Measurements from ENCODE around the gene ZNF488. TPM values are rescaled to one million over a fixed set of nuclear protein-coding genes. Genes with fewer than 3 reads are reported as not detected.

The ZNF488 gene
- total RNA-seq, 2 experiments from 2014 or later, result not detected

DNA sequence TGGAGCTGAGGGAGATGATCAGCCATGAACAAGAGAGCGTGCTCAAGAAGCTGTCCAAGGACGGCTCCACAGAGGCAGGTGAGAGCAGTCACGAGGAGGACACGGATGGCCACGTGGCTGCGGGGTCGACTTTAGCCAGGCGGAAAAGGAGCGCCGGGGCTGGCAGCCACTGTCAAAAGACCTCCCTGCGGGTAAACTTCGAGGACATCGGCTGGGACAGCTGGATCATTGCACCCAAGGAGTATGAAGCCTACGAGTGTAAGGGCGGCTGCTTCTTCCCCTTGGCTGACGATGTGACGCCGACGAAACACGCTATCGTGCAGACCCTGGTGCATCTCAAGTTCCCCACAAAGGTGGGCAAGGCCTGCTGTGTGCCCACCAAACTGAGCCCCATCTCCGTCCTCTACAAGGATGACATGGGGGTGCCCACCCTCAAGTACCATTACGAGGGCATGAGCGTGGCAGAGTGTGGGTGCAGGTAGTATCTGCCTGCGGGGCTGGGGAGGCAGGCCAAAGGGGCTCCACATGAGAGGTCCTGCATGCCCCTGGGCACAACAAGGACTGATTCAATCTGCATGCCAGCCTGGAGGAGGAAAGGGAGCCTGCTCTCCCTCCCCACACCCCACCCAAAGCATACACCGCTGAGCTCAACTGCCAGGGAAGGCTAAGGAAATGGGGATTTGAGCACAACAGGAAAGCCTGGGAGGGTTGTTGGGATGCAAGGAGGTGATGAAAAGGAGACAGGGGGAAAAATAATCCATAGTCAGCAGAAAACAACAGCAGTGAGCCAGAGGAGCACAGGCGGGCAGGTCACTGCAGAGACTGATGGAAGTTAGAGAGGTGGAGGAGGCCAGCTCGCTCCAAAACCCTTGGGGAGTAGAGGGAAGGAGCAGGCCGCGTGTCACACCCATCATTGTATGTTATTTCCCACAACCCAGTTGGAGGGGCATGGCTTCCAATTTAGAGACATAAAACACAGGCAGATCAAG is 58.5 kb downstream of the ZNF488 start:
- no peak overlapping the region for H3K4me3 Mint-ChIP-seq
- H3K27ac Mint-ChIP-seq, result no peak overlapping the region
- no peaks in the 10 kb centered on the region for H3K36me3 Mint-ChIP-seq
- H3K27me3 Mint-ChIP-seq, result peaks cover 6% of the 10 kb centered on the region
- ATAC-seq (ENCODE audit: low read depth) (no peak), DNase-seq (no peak)
- peaks cover 9% of the 10 kb centered on the region for H3K9me3 Mint-ChIP-seq
- POLR2A ChIA-PET, result no interaction called here
- peaks cover 1% of the 10 kb centered on the region for H3K4me1 Mint-ChIP-seq

DNA sequence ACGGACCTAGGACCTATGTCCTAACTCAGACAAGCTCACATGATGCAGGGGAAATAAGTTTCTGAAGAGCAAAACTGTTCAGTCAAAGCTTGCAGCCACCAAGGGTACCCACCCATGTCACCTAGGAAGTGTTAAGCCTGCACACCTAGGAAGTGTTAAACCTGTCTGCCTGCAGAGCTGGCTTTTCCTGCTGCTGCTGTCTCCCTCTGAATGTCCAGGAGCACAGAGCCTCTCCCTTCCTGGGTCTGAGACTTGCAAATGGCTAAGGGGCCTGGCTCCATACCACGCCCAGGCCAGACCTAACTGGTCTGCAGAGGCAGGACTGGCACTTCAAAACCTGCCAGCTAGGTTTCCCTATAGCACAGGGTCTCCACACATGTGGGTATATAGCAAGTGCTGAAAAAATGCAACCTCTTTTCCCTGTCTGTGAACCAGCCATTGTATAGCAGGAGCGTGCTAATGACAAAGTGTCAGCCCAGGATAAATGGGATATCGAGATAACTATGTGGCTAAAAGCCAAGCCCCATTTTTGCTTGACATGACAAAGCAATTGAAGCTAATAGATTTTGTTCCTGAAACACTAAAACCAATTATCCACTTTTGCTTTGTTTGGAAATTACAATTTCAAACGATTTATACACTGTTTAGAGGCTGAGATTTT is 60.3 kb downstream of the ZNF488 start:
- Mint-ChIP-seq H3K4me3 (no peak overlapping the region), H3K36me3 (no peaks in the 10 kb centered on the region), H3K9me3 (peaks cover 9% of the 10 kb centered on the region), H3K4me1 (peaks cover 1% of the 10 kb centered on the region), H3K27me3 (peaks cover 6% of the 10 kb centered on the region), H3K27ac (no peak overlapping the region)
- POLR2A ChIA-PET, result no interaction called here
- DNase-seq (no peak), ATAC-seq (ENCODE audit: low read depth) (no peak)

DNA sequence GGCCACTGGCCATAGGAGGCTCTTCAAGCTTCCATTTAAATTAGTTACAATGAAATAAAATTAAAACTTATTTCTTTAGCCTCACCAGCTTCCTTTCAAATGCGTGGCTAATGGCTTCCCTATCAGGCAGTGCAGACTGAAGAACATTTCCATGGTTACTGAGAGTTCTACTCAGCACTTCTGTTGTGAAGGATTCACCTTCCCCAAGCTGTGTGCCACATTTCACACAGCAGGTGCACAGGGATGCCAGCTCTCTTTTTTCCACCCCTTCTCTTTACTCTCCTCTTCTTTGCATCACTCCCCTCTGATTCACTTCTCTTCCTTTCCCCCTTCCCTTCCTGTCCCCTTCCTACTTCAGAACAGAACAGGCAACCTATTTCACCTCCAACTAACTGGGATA is 61.0 kb downstream of the ZNF488 start:
- peaks cover 1% of the 10 kb centered on the region for H3K4me1 Mint-ChIP-seq
- DNase-seq (no peak), ATAC-seq (ENCODE audit: low read depth) (no peak)
- H3K9me3 Mint-ChIP-seq, result peaks cover 4% of the 10 kb centered on the region
- H3K27ac Mint-ChIP-seq, result no peak overlapping the region
- H3K36me3 Mint-ChIP-seq, result no peaks in the 10 kb centered on the region
- H3K27me3 Mint-ChIP-seq, result peaks cover 6% of the 10 kb centered on the region
- no peak overlapping the region for H3K4me3 Mint-ChIP-seq
- POLR2A ChIA-PET, result no interaction called here

DNA sequence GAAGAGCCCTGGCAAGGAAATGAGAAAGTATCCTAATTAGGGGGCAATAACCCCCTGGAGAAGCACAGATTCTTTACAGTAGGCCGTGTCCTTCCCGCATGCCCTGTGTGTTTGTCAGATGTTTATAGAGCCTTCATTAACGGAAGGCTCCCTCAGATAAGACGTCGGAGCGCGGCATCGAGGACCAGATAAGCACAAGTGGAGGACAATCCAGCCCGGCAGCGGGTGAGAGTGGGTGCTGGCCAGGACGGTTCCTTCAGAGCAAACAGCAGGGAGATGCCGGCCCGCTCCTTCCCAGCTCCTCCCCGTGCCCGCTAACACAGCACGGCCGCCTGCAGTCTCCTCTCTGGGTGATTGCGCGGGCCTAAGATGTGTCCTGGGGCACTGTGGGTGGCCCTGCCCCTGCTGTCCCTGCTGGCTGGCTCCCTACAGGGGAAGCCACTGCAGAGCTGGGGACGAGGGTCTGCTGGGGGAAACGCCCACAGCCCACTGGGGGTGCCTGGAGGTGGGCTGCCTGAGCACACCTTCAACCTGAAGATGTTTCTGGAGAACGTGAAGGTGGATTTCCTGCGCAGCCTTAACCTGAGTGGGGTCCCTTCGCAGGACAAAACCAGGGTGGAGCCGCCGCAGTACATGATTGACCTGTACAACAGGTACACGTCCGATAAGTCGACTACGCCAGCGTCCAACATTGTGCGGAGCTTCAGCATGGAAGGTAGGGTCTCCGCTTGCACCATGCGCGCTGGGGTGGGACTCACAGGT is 61.6 kb downstream of the ZNF488 start, which contains the start of gene GDF2:
TSS of gene GDF2 (plus strand) at position 155 of the 762 bp plus-strand sequence. CDS start at position 370, 215 bp downstream.
- Mint-ChIP-seq H3K9me3 (no peaks in the 10 kb centered on the region), H3K27ac (no peak within 1 kb of the TSS), H3K36me3 (no peaks in the 10 kb centered on the region), H3K4me3 (no peak within 1 kb of the TSS), H3K27me3 (peaks cover 6% of the 10 kb centered on the region), H3K4me1 (peaks cover 1% of the 10 kb centered on the region)
- POLR2A ChIA-PET, result no interaction called here
- DNase-seq, result peak; percentile 14
- ATAC-seq (ENCODE audit: low read depth), result no peak

DNA sequence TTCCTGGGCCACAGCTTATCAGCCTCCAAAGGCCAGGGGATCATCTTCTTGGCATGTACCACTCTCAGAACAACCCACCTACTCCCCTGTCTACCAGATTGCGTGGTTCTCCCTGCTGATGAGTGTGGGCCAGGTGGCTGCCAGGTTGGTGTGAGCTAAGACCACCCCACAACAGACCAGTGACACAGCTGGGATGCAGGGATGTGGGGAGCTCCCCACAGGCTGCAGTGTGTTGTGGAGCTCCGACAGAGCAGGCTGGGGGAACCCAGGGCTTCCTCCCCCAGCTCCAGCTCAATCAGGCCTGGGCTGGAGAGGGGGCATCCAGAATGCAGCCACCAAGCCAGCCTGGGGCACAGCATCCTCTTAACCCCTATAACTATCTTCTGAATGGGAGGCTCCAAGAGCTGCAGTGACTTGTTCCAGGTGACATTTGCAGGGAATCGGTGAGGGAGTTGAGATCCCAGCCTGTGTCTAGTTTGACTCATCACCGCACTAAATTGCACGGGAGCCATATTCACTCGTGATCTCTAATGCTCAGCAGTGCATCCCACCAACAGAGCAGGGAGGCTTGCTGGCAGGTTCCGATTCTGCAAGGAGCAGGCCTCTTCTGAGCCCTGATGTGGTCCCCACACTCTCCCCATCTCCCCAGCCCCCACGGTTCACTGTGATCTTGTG is 62.4 kb downstream of the ZNF488 start:
- Mint-ChIP-seq H3K27ac (no peak overlapping the region), H3K9me3 (no peaks in the 10 kb centered on the region), H3K4me3 (no peak overlapping the region), H3K4me1 (peaks cover 1% of the 10 kb centered on the region), H3K36me3 (no peaks in the 10 kb centered on the region), H3K27me3 (peaks cover 6% of the 10 kb centered on the region)
- DNase-seq (no peak), ATAC-seq (ENCODE audit: low read depth) (no peak)
- POLR2A ChIA-PET, result no interaction called here

DNA sequence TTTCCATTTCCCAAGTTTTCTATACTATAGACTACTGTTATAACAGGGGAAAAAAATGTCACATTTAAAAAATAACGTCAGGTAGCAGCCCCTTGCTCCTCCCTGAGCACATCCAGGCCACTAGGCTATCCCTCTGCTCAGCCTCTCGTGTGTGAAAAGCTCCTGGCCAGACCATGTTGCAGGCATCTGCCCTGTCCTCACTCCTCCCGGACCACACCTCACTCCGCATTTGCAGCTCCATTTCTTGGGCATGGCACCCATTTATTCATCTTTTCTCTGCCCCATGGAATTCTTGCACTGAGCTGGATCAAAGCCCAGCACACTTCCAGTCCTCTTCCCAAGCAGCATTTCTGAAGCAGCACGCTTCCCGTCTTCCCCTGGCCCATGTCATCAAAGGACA is 63.3 kb downstream of the ZNF488 start:
- Mint-ChIP-seq H3K9me3 (no peaks in the 10 kb centered on the region), H3K27me3 (peaks cover 6% of the 10 kb centered on the region), H3K27ac (no peak overlapping the region), H3K4me3 (no peak overlapping the region), H3K36me3 (no peaks in the 10 kb centered on the region), H3K4me1 (peaks cover 1% of the 10 kb centered on the region)
- ATAC-seq (ENCODE audit: low read depth), result no peak
- DNase-seq, result no peak
- POLR2A ChIA-PET, result no interaction called here

DNA sequence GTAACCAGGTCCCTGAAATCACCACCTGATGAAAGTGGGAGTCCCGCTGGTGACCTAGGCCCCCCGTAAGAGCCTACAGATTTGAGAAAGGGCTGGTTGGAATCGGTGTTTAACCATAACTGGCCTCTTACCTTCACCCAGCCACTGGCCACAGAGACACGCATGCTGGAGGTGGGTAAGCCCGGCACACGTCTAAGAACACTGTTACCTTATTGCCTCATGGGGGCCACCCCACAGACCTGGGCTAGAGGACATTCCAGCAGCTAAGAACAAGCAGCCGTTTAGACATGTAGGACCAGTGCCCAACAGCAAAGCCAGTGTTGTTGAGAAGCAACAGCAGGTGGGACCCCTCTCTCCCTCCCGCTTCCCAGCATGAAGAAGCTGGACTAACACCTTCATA is 64.3 kb downstream of the ZNF488 start:
- ATAC-seq (ENCODE audit: low read depth), result no peak
- Mint-ChIP-seq H3K9me3 (no peaks in the 10 kb centered on the region), H3K4me3 (no peak overlapping the region), H3K27ac (no peak overlapping the region), H3K4me1 (peaks cover 1% of the 10 kb centered on the region), H3K36me3 (no peaks in the 10 kb centered on the region), H3K27me3 (peaks cover 6% of the 10 kb centered on the region)
- POLR2A ChIA-PET, result no interaction called here
- DNase-seq, result no peak

DNA sequence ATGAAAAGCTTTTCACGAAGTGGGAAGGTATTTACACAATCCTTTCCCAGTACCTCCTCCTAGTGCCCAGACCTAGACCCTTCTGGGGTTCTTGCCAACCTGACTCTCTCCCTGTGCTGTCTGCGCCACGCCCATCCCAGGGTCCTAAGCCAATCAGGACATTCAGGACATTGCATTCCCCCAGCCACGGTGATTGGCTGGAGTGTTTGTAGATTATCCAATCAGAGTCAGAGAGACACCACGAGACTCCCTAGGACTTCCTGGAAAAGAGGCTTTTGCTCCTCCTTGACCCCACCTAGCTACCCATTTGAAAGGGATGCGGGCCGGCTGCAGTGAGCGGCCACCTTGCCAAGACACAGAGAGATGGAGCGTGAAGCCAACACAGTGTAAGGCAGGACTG is 65.4 kb downstream of the ZNF488 start:
- ATAC-seq (ENCODE audit: low read depth) (no peak), DNase-seq (peak; percentile 8)
- peaks cover 6% of the 10 kb centered on the region for H3K27me3 Mint-ChIP-seq
- no peak overlapping the region for H3K4me3 Mint-ChIP-seq
- POLR2A ChIA-PET, result interaction anchor here (0.6 kb wide), 1 partner anchor 20 kb away, joined by 3 read pairs; no protein-coding TSS in a partner anchor
- H3K9me3 Mint-ChIP-seq, result no peaks in the 10 kb centered on the region
- no peak overlapping the region for H3K27ac Mint-ChIP-seq
- H3K4me1 Mint-ChIP-seq, result peaks cover 1% of the 10 kb centered on the region
- H3K36me3 Mint-ChIP-seq, result no peaks in the 10 kb centered on the region

DNA sequence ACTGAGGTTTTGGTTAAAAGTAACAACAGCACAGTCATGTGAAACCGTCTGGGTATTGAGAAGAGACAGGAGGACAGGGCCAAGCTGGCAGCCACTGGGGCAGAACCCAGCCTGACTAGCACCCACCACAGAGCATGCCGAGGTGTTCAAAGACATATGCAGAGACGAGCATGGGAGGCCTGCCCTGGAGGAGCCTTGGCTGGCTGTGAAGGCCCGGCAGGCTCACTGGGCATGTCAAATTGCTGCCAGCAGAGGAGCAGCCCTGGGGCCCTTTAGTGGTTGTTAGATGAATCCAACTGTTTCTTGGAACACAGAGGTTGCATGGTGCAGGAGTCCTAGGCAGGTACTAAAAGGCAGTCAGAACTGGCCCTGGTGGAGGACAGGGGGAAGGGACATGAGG is 66.8 kb downstream of the ZNF488 start:
- POLR2A ChIA-PET, result no interaction called here
- Mint-ChIP-seq H3K36me3 (no peaks in the 10 kb centered on the region), H3K27ac (no peak overlapping the region), H3K4me3 (no peak overlapping the region), H3K9me3 (no peaks in the 10 kb centered on the region), H3K27me3 (peaks cover 4% of the 10 kb centered on the region), H3K4me1 (no peaks in the 10 kb centered on the region)
- DNase-seq (no peak), ATAC-seq (ENCODE audit: low read depth) (no peak)

DNA sequence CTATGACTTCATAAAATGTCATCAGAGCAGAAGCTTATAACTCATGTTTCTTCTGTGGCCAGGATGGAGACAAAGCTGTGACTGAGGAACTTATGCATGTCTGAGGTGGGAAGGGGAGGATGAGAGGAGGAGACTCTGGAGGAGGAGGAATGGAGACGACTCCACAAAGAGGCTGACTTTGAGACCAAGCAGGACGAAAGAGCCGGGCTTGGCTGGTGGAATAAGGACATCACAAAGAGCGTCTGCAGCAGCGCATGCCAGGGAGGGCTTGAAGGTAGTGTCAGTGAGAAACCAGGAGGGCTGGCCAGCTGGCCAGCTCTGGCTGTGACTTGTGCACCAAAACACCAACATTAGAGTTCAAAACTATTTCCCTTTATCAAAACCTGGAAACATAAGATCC is 68.0 kb downstream of the ZNF488 start:
- H3K36me3 Mint-ChIP-seq, result no peaks in the 10 kb centered on the region
- H3K4me3 Mint-ChIP-seq, result no peak overlapping the region
- H3K27me3 Mint-ChIP-seq, result peaks cover 3% of the 10 kb centered on the region
- no peak overlapping the region for H3K27ac Mint-ChIP-seq
- peaks cover 10% of the 10 kb centered on the region for H3K4me1 Mint-ChIP-seq
- no peak for ATAC-seq (ENCODE audit: low read depth)
- no peak for DNase-seq
- POLR2A ChIA-PET, result no interaction called here
- no peaks in the 10 kb centered on the region for H3K9me3 Mint-ChIP-seq

Measured in activated naive CD8-positive, alpha-beta T cell treated with anti-CD3 and anti-CD28 coated beads, Interleukin-2, amount 10 ng/mL, durations not matched to agents 7 days and 5 days (primary cell).